NCI-H2081 treated with DMSO at 0.1 percent for 48 hours (cell line): Measurements from ENCODE around the gene DLX4.

ENCODE experiments used
- DNase-seq: peaks from one replicate; lab custom pipeline; 2025; lab: John Stamatoyannopoulos, UW

Gene DLX4

GRCh38 chr17:49946964-49947584 is 21.9 kb upstream of the DLX4 start:
- DNase-seq = no peak

- no peak for DNase-seq
Measured at GRCh38 chr17:49949634-49950033, 19.4 kb upstream of the DLX4 start.

DNA sequence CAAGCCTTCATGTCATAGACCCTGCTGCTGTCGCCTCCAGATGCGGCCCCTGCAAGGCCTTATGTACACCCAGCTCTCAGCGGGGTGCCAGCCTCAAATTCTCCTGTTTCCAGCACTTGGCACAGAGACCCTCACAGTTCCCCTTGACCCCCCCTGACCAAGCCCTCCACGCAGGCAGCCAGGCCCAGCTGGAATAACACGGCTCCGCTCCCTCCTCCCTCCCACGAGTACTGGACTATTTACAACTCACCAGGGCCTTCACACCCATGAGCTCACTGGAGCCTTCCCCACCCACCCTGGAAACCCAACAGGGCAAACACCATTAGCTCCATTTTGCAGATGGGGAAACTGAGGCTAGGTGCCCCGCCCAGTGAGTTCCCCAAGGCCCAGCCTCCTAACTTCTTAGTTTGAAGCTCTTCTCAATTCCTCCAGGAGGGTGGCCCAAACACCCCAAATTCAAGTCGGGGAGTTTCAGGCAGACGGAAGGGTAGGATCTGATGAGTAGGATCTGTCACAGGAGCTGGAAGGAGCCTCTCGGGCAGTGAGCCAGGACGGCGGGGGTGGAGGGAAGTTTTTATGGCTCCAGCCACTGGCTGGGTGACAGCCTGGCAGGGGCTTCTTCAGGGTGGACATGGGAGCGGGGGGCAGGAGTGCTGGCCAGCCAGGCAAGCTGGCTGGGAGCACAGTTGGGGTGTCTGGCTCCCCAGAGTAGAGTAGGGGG is 17.5 kb upstream of the DLX4 start:
- DNase-seq = no peak

DNA sequence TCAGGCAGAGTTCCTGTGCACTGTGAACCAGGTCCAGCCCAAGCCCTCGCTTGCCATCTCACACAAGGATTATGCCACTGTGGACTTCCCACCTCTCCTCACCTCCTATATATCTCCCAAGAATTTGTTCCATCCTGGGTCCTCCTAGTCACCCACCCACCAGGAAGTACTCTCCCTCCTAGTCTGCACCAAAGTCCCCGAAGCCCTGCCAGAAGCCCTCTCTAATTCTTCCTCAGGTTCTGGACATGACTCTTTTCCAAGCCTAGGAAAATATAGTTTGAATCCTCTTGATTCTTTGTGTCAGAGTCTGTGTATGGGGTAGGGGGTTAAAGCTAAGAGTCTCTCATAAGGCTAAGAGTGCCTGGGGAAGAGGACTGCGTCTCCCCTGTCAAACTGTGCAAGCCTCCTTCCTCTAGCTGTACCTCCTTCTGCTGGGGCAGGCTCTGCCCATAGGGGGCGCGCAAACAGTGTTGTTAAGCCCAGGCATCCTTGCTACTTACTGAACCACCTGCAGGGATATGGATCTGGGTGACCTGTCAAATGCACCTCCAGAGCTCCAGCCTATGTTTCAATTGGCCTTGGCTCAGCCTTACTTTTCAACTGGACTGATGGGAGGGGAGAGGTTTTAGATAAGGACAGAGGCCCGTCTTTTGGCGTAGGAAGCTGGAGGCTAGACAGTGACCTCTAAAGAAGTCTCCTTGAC is 16.6 kb upstream of the DLX4 start:
- no peak for DNase-seq

DNA sequence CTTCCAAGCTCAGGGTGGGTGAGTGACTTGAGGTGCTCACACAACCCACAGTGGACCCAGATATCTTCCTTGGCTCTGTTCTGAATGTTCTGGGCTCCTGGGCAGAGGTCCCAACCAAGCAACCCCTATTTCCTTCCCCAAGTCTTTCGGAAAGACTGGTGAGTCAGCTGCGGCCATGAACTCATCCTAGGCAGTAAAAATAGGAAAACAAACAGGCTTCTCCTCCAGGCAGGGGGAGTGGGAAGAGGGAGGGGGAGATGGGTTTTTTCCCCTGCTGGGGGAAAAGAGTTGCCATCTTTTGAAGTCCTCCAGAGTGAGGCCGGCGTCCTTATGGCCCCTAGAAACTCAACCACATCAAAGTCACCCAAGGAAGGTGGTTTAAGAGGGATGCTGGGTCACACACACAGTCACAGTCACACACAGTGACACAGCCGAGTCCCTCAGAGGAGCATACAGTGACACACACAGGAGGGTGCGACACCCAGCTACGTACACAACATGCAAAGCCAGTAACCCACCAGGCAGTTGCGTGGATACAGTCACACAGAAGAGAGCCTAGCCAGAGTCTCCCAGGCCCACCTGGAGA is 16.0 kb upstream of the DLX4 start:
- no peak for DNase-seq

- no peak for DNase-seq
Measured at GRCh38 chr17:49955157-49955556, 13.8 kb upstream of the DLX4 start.

DNA sequence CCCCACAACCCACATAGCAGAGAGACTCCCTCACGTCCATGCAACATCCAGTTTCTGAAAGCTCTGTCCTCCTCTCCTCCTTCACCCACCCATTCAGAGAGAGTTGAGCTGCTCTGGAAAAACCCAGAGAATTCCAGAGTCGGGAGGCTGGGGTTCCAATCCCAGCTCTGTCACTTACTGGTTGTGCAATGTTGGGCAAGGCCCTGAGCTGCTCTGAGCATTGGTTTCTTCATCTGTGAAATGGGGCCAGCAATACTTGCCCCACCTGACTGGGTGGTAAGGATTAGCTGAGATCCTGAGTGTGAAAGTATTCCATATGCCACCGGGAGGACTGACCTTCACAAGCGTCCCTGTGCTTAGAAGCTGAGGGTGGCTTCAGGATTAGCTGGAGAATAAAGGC is 12.2 kb upstream of the DLX4 start:
- no peak for DNase-seq

DNA sequence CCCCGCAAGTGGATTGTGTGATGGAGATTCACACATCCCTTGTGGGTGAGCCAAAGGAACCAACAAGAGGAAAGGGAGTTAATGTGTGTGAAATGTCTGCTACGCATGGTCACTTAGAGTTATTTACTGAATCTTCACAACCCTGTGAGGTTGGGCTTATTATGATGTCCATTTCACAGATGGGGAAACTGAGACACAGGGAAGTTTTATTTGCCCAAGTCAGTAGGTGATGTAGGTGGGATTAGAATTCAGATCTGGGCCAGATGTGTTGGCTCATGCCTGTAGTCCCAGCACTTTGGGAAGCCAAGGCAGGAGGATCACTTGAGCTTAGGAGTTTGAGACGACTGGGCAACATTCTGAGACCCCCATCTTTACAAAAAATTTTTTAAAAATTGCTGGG is 11.6 kb upstream of the DLX4 start:
- DNase-seq = no peak

- DNase-seq = no peak
Measured at GRCh38 chr17:49958723-49959122, 10.3 kb upstream of the DLX4 start.

- DNase-seq = no peak
Measured at GRCh38 chr17:49959183-49959935, 9.6 kb upstream of the DLX4 start.

- DNase-seq = no peak
Measured at GRCh38 chr17:49962599-49963308, 6.2 kb upstream of the DLX4 start.

- no peak for DNase-seq
Measured at GRCh38 chr17:49963309-49963625, 5.7 kb upstream of the DLX4 start.

GRCh38 chr17:49963626-49964302 is 5.2 kb upstream of the DLX4 start:
- no peak for DNase-seq

GRCh38 chr17:49964303-49964768 is 4.7 kb upstream of the DLX4 start:
- DNase-seq = no peak

DNA sequence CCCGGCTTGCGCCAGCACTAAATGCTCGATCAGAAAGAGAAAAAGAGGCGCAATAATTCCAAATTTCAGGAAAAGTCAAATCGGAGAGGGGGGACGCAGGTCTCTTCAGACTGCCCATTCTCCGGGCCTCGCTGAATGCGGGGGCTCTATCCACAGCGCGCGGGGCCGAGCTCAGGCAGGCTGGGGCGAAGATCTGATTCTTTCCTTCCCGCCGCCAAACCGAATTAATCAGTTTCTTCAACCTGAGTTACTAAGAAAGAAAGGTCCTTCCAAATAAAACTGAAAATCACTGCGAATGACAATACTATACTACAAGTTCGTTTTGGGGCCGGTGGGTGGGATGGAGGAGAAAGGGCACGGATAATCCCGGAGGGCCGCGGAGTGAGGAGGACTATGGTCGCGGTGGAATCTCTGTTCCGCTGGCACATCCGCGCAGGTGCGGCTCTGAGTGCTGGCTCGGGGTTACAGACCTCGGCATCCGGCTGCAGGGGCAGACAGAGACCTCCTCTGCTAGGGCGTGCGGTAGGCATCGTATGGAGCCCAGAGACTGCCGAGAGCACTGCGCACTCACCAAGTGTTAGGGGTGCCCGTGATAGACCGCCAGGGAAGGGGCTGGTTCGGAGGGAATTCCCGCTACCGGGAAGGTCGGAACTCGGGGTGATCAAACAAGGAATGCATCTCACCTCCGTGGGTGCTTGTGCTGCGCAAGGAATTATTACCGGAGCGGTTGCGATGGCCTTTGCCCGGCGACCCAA is 4.0 kb upstream of the DLX4 start:
- DNase-seq = no peak

DNA sequence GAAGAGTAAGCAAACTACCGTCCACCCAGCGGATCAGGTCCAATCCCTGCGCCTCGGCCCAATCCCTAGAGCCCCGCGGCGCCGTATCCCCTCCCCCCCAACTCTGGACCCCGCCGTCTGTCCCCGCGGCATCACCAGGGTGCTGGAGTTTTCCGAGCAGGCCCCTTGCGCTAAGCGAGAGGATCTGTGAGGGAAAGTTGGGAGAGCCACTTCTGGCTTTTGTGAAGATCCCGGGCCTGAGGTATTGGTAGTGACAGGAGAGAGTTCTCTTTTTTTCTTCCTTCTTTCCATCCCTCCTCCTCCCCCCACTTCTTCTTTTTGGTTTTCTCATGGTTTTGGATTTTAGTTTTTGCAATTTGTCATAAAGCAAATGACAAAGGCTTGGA is 3.5 kb upstream of the DLX4 start:
- DNase-seq = no peak

DNA sequence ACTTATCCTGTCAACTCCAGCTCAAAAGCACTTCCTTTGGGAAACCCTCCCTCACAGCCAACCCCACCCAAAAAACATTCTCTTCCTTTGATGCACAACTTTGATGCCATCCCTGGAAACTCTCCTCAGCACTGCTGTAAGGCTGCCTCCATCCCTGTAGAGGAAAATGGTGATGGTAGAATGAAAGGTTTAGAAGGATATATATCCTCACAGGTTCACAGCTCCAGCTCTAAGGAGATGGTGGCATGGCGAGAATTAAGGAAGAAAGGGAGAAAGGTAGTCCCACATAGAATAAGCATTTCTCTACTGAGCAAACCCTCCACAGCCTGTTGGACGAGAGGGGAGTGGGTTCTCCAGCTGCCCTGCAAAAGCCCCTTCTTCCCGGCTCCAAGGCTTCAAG is 2.2 kb upstream of the DLX4 start:
- DNase-seq = no peak

DNA sequence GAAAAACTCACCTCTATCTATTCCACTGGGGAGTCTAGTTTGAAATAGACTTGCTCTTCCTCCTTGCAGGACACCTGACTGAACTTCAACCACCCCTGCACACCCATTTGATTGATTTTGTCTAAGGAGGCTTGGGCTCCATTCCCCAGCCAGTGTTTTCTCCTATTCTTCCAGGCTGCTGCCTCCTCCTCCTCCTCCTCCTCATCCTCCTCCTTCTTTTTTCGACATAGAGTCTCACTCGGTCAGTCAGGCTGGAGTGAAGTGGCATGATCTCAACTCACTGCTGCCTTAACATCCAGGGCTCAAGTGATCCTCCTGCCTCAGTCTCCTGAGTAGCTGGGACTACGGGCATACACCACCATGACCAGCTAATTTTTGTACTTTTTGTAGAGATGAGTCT is 1.8 kb upstream of the DLX4 start:
- no peak for DNase-seq

DNA sequence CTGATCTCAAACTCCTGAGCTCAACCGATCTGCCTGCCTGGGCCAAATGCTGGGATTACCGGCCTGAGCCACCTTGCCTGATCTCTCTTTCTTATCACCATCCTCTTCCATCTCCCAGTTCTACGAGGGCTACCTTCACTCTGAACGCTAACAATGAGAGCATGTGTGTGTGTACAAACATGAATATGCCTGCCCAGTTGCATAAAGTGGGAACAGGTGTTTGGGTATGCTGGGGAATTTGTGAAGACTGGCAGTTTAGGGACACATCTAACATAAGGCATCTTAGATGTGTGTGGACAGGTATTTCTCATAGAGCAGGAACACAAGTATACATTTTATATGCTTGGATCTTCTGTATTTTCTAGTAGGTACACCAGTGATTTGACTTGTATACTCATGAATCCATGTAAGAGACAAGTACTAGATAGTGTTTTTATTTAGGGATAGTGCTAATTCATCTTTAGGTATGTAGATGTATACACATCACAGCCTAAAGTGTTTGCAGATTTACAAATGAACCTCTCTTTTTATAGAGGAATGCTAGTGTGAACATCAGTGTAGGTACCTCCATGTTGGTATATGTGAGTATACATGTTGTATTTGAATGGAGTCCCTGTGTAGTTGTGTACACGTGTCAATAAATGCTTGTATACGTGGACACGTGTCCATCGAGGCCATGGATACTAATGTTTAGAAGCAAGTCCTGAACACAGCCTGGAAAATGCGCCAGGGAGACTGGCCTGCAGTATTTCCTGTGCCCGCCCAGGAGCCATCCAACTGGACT is 1.2 kb upstream of the DLX4 start:
- no peak for DNase-seq
